ENCODE measurements around the gene SYNE2. TPM values are rescaled to one million over a fixed set of nuclear protein-coding genes. Genes with fewer than 3 reads are reported as not detected.
"Not testable (repeated sequence)": the region's sequence is repeated elsewhere in the genome, so short reads cannot be mapped to it uniquely, and the experiment has no call there.

The SYNE2 gene, protein sequence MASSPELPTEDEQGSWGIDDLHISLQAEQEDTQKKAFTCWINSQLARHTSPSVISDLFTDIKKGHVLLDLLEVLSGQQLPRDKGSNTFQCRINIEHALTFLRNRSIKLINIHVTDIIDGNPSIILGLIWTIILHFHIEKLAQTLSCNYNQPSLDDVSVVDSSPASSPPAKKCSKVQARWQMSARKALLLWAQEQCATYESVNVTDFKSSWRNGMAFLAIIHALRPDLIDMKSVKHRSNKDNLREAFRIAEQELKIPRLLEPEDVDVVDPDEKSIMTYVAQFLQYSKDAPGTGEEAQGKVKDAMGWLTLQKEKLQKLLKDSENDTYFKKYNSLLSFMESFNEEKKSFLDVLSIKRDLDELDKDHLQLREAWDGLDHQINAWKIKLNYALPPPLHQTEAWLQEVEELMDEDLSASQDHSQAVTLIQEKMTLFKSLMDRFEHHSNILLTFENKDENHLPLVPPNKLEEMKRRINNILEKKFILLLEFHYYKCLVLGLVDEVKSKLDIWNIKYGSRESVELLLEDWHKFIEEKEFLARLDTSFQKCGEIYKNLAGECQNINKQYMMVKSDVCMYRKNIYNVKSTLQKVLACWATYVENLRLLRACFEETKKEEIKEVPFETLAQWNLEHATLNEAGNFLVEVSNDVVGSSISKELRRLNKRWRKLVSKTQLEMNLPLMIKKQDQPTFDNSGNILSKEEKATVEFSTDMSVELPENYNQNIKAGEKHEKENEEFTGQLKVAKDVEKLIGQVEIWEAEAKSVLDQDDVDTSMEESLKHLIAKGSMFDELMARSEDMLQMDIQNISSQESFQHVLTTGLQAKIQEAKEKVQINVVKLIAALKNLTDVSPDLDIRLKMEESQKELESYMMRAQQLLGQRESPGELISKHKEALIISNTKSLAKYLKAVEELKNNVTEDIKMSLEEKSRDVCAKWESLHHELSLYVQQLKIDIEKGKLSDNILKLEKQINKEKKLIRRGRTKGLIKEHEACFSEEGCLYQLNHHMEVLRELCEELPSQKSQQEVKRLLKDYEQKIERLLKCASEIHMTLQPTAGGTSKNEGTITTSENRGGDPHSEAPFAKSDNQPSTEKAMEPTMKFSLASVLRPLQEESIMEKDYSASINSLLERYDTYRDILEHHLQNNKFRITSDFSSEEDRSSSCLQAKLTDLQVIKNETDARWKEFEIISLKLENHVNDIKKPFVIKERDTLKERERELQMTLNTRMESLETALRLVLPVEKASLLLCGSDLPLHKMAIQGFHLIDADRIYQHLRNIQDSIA (N-terminal part only)
- total RNA-seq (2021; ENCODE audit: unreplicated experiment) (37.5 TPM), Bru-seq, nascent RNA (percentile 71 among the genes with signal in this experiment), BruChase-seq, experiment 1, labeled RNA remaining after a 2-hour chase (percentile 68 among the genes with signal in this experiment), BruChase-seq, experiment 2, labeled RNA remaining after a 6-hour chase (percentile 73 among the genes with signal in this experiment)
- 39.8 TPM for polyA plus RNA-seq (2012; ENCODE audit: insufficient read length)
- long read RNA-seq, partial matches to known transcripts, result 41 of 55 reads
- long read RNA-seq, other reads (novel, unspliced or antisense), result 14 of 55 reads

DNA sequence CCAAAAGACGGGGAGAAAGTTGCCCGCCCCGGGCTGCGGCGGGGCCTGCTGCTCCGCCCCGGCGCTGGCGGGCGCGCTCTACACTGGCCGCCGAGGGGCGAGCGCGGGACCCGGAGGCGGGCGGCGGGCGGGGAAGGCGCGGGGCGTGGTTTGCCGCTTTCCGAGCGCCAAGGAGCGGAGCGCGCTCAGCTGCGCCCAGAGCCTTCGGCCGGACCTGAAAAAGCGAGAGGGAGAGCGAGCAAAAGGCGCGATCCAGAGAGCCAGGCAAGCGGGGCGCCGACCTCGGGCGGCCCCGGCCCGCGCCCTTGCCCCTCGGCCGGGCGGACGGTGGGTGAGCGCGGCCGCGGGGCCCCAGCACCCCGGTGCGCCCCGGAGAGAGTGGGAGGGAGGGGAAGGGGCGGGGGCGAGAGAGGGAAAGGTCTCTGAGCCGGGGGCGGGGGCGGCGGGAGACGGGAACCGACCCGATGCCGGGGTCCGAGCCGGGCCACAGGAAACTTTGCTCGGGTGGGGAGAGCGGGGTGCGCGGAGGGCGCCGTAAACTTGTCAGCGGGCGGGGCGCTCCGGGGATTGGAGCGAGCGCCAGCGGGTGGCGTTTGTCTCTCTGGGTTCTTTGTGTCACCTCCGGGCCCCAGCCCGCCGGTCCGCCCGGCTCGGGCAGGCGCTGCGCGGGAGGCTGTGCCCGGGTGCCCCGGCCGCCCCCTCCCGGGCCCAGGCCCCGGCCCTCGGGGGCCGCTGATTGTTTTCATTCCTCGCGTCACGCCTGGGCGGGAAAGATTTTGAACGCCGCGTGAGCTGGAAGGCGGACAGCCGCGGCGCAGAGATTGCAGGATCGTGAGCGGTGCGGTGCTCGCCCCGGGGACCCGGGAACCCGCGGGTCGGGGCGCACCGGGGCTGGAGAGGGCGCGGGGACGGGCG is at the start of gene SYNE2:
TSS of gene SYNE2 (plus strand) at position 188 of the 915 bp plus-strand sequence. CDS start 56,145 bp downstream, outside the sequence.
- H3K27ac ChIP-seq (ENCODE audit: low read length), result peak within 1 kb of the TSS; percentile 88
- DNase-seq (ENCODE audit: low read depth, low spot score) (no peak), ATAC-seq (peak; percentile 97)
- BruUV-seq (replicated peaks), result no TSS peak
- no peaks in the 10 kb centered on the region for H3K9me3 ChIP-seq (ENCODE audit: control insufficient read depth, insufficient read depth, low read depth, low read length)
- intact Hi-C loops (cut with micrococcal nuclease; ENCODE audit: unreplicated experiment), result no loop called here
- no peaks in the 10 kb centered on the region; the same call in 1 of the 2 replicates for H3K4me1 ChIP-seq (ENCODE audit: control insufficient read depth, insufficient read depth, low read length)
- H3K36me3 ChIP-seq (ENCODE audit: control insufficient read depth, insufficient read depth, low read length), result no peaks in the 10 kb centered on the region
- CTCF ChIA-PET, result no interaction called here
- TF ChIP-seq CTCF (IDR thresholded peaks at IDR 0.05) (peak; percentile 33), POLR2AphosphoS5 (IDR thresholded peaks at IDR 0.05; ENCODE audit: low read depth, low read length) (no peak)
- POLR2A ChIA-PET, result no interaction called here
- H3K27me3 ChIP-seq (ENCODE audit: control insufficient read depth, insufficient read depth, low read length), result no peaks in the 10 kb centered on the region
- in situ Hi-C loops (cut with HindIII; ENCODE audit: low pct_unique_long_range_greater_than_20kb, low sequenced_read_pairs), result no loop called here
- peak within 1 kb of the TSS; percentile 64 to 80 for H3K4me3 ChIP-seq (ENCODE audit: low read depth in 2 of 2, low read length in 2 of 2)

DNA sequence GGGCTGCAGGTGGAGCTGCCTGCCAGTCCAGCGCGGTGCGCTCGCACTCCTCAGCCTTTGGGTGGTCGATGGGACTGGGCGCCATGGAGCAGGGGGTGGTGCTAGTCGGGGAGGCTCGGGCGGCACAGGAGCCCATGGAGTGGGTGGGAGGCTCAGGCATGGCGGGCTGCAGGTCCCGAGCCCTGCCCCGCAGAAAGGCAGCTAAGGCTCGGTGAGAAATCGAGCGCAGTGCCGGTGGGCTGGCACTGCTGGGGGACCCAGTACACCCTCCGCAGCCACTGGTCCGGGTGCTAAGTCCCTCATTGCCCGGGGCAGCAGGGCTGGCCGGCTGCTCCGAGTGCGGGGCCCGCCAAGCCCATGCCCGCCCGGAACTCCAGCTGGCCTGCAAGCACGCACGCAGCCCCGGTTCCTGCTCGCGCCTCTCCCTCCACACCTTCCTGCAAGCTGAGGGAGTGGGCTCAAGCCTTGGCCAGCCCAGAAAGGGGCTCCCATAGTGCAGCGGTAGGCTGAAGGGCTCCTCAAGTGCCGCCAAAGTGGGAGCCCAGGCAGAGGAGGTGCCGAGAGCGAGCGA is 49.5 kb upstream of the SYNE2 start:
- ATAC-seq; H3K4me1 ChIP-seq (ENCODE audit: control insufficient read depth, insufficient read depth, low read length); H3K9me3 ChIP-seq (ENCODE audit: control insufficient read depth, insufficient read depth, low read depth, low read length); H3K27ac ChIP-seq (ENCODE audit: low read length); H3K4me3 ChIP-seq (ENCODE audit: low read depth in 2 of 2, low read length in 2 of 2); DNase-seq (ENCODE audit: low read depth, low spot score); H3K36me3 ChIP-seq (ENCODE audit: control insufficient read depth, insufficient read depth, low read length); in situ Hi-C loops (cut with HindIII; ENCODE audit: low pct_unique_long_range_greater_than_20kb, low sequenced_read_pairs); CTCF ChIA-PET; intact Hi-C loops (cut with micrococcal nuclease; ENCODE audit: unreplicated experiment); H3K27me3 ChIP-seq (ENCODE audit: control insufficient read depth, insufficient read depth, low read length); BruUV-seq (replicated peaks): not testable (repeated sequence)
- POLR2A ChIA-PET, result interaction anchor here (0.6 kb wide), 1 partner anchor 43 kb away, joined by 3 read pairs; no protein-coding TSS in a partner anchor

DNA sequence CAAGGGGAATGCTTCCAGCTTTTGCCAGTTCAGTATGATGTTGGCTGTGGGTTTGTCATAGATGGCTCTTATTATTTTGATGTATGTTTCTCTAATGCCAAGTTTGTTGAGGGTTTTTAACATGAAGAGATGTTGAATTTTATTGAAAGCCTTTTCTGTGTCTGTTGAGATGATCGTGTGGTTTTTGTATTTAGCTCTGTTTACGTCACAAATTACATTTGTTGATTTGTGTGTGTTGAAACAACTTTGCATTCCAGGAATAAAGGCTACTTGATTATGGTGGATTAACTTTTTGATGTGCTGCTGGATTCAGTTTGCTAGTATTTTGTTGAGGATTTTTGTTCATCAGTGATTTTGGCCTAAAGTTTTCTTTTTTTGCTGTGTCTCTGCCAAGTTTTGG is 46.7 kb upstream of the SYNE2 start:
- H3K4me3 ChIP-seq (ENCODE audit: low read depth in 2 of 2, low read length in 2 of 2); H3K36me3 ChIP-seq (ENCODE audit: control insufficient read depth, insufficient read depth, low read length); H3K9me3 ChIP-seq (ENCODE audit: control insufficient read depth, insufficient read depth, low read depth, low read length); intact Hi-C loops (cut with micrococcal nuclease; ENCODE audit: unreplicated experiment); H3K27ac ChIP-seq (ENCODE audit: low read length); DNase-seq (ENCODE audit: low read depth, low spot score); BruUV-seq (replicated peaks); CTCF ChIA-PET; H3K4me1 ChIP-seq (ENCODE audit: control insufficient read depth, insufficient read depth, low read length); ATAC-seq; POLR2A ChIA-PET; H3K27me3 ChIP-seq (ENCODE audit: control insufficient read depth, insufficient read depth, low read length); in situ Hi-C loops (cut with HindIII; ENCODE audit: low pct_unique_long_range_greater_than_20kb, low sequenced_read_pairs): not testable (repeated sequence)

GRCh38 chr14:63811692-63812091 is 41.1 kb upstream of the SYNE2 start:
- H3K9me3 ChIP-seq (ENCODE audit: control insufficient read depth, insufficient read depth, low read depth, low read length); POLR2A ChIA-PET; in situ Hi-C loops (cut with HindIII; ENCODE audit: low pct_unique_long_range_greater_than_20kb, low sequenced_read_pairs); H3K4me1 ChIP-seq (ENCODE audit: control insufficient read depth, insufficient read depth, low read length); intact Hi-C loops (cut with micrococcal nuclease; ENCODE audit: unreplicated experiment); CTCF ChIA-PET; H3K27me3 ChIP-seq (ENCODE audit: control insufficient read depth, insufficient read depth, low read length); H3K4me3 ChIP-seq (ENCODE audit: low read depth in 2 of 2, low read length in 2 of 2); BruUV-seq (replicated peaks); DNase-seq (ENCODE audit: low read depth, low spot score); H3K27ac ChIP-seq (ENCODE audit: low read length); ATAC-seq; H3K36me3 ChIP-seq (ENCODE audit: control insufficient read depth, insufficient read depth, low read length): not testable (repeated sequence)

All from Panc1 (cell line).